T-helper 1 cell treated with Interleukin-12 subunit alpha and Interleukin-12 subunit beta and Interleukin-4 antibody, amounts not matched to agents 30 ng/mL and 1 ng/mL, for 36 hours (primary cell): ENCODE data around the gene RGN. TPM values are rescaled to one million over a fixed set of nuclear protein-coding genes. Genes with fewer than 3 reads are reported as not detected.
"Not testable (repeated sequence)": the region's sequence is repeated elsewhere in the genome, so short reads cannot be mapped to it uniquely, and the experiment has no call there.

Experiments used
- intact Hi-C: fragments of 100-400 bp; cut with micrococcal nuclease; formaldehyde crosslinking; loops from one replicate; pipeline ENCODE4 v1.15.1; 2024
- total RNA-seq: library from RNA; stranded (reverse); gene quantifications from 2 replicates; pipeline ENCODE4 v1.2.3, GENCODE V29; 2022

Gene RGN
- total RNA-seq = not detected in 2 replicates

DNA sequence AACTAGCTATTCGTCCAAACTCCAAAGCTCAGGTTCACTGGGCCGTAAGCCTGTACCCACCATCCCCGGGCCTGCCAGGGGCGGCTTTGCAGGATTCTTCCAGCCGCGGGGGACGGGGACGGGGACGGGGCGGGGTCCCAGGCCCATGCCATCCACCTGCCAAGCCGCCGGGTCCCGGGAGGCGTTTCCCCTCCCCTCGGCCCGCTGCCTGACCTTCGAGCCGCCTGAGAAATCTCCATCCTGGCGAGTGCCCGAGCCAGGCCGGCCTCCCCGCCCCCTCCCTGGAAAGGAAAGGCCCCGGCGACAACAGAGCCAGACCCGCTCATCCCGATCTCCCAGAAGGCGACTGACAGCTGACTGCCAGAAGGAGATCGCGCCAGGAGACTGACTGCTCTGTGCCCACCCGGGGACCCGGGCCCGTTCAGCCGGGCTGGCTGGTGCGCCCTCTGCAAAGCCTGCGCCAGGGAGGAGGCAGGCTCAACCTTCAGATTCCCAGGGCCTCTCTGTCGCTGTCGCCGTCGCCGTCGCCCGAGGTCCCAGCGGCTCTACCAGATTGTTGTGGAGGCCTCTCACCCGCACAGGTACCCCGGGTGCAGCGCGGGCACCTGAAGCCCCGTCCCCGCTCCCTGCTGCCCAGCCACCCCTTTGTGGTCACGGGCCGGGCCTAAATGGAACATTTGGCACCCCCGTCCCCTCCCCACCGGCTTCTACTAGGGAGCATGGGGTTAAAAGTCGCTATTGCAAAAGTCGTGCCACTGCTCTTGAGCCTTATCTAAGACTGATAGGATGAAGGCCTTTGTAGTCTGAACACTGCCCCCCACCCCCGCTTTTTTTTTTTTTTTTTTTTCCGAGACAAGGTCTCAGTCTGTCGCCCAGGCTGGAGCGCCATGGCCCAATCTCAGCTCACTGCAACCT is at the start of gene RGN:
TSS of gene RGN (plus strand) at position 315 of the 915 bp plus-strand sequence. CDS start 2,702 bp downstream, outside the sequence.
- intact Hi-C loops = no loop called here

DNA sequence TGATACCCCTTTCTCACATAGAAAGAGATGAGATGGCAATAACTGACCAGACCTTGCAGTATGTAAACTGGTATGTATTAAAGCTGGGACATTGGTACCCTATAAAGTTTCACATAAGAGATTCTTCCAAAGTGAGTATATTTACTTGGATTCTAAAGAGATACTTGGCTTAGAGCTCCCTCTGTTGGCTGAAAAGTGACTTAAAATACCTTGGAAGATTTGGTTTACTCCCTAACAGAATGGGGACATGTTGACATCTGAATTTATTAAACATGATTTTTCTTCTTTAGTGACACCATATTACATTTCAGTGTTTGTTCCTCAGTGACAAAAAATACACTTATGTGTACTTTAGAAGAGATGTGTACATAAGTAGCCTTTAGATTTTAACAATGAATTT is 47.9 kb upstream of the RGN start:
- intact Hi-C loops = loop anchor here (1.0 to 2.0 kb wide), 4 partner anchors 127 to 650 kb away; partner anchors contain the start of gene SLC9A7

DNA sequence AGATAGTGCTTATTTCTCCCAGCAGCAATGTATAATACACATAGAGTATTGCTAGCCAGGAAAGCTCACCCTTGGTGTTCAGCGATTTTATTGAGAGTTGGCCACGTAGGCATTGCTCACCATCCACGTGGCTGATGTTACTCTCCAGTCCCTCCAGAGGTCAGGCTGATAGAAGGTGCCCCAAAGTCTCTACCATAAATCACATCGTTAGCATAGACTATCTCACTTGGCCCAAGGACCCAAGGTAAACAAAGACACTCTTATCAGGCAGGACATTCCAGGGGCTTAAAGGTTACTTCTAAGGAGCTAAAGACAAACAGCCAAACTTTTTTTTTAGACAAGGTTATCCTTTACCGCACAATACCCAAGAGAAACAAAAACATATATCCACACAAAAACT is 30.3 kb upstream of the RGN start:
- intact Hi-C loops = no loop called here

DNA sequence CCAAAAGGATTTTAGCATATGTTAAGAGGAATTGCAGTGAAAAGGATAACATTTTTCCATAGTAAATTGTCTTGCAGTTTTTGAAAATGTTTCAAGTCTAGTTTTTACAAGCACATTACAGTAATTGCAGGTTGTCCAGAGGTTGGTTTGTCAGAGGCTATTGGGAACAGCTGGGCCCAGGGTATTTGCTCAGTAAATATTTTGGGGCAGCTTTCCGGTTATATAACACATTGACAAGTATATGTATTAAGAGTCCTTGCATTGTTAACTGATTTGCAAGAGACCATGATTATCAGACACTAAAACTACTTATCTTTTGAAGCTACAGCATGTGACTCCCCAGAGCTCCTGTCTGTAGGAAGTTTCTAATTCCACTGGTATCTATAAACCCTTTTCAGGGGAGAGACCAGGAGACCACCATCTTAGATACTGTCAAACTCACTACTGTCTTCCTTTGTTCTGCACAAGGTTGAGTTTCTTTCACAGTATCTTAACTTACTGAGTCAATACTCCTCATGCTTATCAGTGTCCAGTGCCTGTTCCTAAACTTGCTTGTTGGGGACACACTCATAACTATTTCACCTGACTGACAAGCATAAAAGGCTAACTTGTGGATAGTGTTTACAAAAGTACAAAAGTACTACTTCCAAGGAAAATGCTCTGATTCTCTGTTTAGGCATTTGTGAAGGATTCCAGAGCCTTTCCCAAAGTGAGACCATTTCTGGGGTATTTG is 18.9 kb upstream of the RGN start:
- intact Hi-C loops = no loop called here

DNA sequence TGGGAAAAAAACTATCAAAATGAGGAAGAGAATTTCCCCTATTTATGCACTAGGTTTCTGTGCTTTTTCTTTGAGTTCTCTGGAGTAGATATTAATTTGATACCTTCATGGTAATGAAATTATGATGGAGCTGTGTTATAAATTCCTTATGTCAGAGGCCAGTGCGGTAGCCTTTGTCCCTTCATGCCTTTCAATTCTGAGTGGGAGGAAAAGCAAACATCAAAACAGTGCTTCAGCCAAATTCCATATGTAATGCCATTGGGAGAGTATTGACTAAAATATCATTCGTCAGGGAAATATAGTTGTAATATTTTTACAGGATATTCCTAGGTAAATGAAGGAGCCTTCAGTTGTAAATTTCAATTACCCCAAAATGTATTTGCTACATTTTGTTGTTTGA is 17.5 kb upstream of the RGN start:
- intact Hi-C loops = no loop called here

DNA sequence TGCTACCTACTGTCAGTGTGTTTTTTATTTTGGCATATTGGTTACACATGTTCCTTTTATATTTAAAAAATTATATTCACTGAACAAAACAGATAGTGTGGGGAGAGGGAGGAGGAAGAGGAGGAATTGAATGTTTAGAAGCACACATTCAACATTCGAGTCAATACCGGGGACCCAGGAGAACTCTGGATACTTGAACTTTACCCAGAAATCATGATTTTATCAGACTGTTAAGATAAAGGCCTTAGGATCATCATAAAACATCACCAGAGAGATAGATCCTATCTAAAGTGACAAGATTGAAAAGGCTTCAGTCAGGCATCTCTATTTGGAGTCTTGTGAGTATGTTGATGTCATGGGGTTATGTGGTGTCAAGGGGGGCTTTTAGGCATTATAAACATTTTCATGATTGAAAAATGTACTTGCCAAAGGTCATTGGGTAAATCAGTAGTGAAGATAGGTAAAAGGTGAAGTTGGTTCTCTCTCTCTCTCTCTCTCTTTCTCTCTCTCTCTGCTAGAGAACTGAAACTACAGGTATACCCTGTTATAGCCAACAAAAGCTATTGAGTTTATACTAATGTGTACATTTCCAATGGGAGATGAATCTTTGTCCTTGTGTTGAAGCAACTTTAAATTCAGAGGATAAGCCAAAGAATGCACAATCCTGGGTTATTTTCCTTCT is 16.9 kb upstream of the RGN start:
- intact Hi-C loops = no loop called here

DNA sequence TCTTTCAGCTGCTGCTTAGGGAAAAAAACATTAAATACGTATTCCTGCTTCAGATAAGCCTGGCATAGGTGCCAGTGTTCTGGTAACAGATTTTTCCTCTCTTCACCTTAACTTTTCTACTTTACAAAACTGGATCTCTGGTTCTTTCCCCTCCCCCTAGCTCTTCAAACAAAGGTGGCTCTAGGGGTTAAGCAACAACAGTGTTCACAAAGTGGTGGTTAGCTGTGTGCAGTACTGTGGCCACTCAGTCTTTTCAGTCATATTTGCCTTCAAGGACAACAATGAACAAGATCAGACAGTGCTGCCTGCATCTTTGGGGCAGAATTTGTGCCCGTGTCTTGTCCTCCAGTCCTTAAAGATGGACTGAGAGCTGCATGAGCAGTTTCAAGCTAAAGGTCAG is 15.1 kb upstream of the RGN start:
- intact Hi-C loops = no loop called here

DNA sequence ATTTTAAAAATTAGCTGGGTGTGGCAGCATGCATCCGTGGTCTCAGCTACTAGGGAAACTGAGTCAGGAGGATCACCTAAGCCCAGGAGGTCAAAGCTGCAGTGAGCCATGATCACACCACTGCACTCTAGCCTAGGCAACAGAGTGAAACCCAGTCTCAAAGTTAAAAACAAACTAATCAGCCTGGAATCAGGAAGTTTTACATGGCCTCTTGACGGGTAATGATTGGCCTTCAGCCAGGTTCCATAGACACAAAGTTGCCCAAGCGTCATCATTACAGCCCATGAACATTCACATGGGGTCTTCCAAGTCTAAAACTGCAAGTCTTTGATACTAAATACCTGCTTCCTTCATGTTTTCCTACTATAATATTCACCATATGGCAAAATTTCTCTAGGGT is 10.0 kb upstream of the RGN start:
- intact Hi-C loops = no loop called here

DNA sequence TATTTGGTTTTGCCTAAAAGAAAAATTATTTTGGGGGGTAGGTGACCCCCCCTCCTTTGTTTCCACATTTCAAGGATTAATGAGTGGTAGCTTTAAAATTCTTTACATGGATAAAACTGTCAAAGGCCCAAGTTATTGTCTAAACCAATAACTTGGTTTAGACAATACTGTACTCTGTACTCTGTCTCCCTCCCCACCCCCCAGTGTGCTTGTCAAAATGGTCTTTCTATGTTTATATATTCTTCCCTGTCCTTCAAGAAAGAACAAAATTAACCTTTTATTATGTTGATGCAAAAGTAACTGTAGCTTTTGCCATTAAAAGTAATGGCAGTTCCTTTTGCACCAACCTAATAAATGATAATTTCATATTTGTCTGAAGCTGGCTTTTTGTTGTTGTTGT is 9.5 kb upstream of the RGN start:
- intact Hi-C loops = no loop called here

DNA sequence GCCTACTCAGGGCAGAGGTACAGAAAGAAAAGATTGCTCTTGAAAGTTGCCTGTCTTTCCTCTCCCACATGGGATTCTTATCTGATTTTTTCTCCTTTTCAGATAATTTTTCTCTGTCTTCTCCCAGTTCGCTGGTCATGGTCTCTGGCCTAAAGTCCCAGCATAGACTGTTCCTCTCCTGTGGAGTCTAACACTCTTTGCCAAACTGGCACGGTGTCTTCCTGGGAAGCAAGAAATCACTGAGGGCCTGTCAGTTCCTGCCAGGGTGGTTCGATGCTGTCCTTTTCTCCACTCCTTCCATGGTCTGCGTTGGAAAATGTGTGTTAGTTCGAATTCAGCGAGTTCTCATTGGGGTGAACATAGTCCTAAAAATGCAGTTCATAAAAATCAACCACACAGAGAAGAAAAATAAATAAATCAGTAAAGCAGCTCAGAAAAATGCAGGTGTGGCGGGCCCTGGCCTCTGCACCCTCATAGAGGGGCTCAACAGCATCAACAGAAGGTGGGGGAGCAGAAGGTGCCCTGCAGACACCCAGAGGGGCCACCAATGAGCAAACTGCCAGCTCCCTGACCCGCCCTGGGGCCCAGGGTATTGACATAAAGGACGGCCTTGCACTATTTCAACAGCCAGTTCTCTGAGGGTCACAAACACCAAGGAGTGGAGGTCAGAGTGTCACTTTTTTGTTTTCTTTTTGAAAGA is 2.1 kb downstream of the RGN start:
- intact Hi-C loops = no loop called here

DNA sequence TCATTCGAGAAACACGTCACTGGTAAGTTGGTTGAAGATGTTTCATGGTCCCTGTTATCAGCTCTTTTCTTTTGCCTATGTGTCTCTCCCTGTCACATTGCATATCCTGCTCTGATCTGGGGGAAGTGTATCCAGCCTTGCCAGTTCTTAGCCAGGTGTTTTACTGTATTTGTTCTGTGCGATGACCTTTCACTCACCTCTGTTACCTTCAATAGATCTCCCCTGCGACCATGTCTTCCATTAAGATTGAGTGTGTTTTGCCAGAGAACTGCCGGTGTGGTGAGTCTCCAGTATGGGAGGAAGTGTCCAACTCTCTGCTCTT is 2.6 kb downstream of the RGN start:
- intact Hi-C loops = no loop called here

DNA sequence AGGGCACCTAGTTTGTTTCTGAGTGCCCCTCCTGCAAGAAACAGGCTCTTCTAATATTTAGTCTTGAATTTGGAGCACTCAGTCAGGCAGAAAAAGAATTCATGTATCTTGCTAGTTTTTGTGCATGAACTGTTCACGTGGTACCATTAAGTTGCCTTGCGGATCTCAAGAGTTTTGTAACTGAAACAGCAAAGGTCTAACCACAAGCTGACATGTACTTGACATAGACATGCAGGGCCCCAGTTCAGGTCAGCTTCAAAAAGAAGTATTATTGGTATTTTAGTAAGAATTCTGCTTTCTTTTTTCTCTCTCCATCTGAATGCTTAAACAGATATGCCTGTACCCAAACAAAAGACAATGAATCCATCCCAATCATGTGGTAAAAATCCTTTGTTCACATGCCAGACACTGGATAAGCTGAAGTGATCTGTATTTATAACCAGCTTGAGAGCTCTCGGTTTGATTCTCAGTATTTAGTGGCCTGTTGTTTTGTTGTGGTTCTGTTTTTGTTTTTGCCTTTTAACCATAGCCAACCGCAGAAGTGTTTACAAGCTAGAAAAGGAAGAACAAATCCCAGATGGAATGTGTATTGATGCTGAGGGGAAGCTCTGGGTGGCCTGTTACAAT is 13.0 kb downstream of the RGN start:
- intact Hi-C loops = loop anchor here (5.0 to 10.0 kb wide), 3 partner anchors 106 to 291 kb away; partner anchors contain the start of gene RP2

DNA sequence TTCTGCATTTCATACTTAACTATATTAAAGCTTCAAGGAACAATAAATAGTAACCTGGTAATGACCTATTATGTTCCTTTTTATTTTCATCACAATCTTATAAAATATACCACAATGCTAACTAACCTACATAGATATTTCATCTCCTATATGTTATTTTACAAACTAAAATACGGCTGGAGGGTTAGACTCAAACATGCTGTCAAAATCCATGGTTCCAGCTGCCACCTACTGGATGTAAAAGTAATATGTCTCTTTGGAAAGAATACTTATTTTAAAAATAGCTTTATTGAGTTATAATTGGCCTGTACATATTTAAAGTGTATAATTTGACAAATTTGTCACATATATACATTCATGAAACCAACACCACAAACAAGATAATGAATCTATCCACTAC is 15.0 kb downstream of the RGN start:
- intact Hi-C loops = loop anchor here (1.0 to 10.0 kb wide), 6 partner anchors 108 to 334 kb away; partner anchors contain the start of genes RP2 and SLC9A7

DNA sequence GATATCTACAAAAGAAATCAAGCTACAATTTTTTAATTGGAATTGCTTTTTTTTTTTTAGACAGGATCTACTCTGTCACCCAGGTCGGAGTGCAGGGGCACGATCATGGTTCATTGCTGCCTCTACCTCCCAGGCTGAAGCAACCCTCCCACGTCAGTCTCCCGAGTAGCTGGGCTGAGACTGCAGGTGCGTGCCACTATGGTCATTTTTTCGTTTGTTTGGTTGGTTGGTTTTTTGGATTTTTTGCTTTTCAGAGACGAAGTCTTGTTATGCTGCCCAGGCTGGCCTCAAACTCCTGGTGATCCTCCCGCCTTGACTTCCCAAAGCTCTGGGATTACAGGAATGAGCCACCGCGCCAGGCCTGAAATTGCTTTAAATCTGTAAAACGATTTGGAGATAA is 15.6 kb downstream of the RGN start:
- intact Hi-C loops = loop anchor here (1.0 to 10.0 kb wide), 6 partner anchors 109 to 335 kb away; partner anchors contain the start of genes RP2 and SLC9A7

DNA sequence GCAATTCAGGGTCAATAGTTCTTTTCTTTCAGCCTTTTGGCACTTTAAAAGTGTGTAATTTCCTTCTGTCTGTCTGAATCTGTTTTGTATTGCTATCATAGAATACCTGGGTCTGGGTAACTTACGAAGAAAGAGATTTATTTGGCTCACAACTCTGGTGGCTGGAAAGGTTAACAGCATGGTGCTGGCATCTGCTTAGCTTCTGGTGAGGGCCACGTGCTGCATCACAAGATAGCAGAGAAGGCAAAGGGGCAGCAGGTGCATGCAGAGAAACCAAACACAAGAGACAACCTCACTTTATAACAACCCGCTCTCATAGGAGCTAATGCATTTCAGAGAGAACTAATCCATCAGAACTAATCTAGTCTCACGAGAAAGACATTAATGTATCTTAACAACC is 18.8 kb downstream of the RGN start:
- intact Hi-C loops = loop anchor here (10.0 kb wide), 1 partner anchor 112 kb away; no protein-coding TSS in a partner anchor

DNA sequence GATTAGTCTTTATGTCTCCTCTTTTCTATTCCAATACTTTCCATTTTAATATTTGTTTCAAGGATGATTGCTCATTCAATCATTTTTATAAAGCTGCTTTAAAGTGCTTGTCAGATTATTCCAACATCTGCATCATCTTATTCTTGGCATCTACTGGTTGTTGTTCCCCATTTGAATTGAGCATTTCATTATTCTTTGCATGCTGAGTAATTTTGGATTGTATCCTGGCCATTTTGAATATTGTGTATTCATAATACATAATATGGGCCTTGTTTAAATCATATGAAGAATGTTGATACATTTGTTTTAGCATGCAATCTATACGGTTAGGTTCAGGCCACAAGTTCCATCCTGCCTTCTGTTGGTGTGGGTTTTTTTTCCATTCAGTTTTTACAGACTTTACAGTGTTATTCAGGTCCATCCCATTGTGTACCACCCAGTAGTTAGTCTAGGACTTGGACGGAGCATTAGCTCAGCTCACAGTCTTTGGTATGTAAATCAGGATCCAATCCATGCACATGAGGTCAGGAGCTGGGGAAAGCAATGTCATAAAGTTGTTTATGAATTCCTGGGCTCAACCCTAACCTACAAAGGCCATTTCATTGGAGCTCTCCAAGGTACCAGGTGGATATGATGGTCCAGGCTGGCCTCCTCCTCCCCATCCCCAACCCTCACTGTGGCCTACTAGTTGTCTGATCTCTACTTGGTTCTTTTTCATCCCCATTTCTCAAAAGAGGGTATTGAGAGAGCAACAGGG is 20.3 kb downstream of the RGN start:
- intact Hi-C loops = loop anchor here (10.0 kb wide), 1 partner anchor 114 kb away; no protein-coding TSS in a partner anchor

DNA sequence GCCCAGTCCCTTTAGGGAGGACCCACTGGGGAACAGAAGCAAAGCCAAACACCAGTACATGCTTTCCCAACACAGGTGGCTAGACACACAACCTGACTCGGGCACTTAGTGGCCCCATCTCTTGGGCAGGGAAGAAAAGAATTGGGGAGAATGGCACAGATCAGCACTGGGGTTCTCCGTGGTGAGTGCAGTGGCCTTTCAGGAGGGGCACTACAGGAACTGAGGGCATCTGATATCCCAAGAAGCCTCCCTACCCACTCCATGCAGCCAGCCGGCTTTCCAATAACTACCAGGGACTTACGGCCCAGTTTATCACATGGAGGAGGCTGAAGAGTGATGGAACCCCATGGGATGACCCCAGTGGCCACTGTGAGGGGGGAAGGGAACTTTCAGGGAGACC is 23.0 kb downstream of the RGN start:
- intact Hi-C loops = no loop called here

DNA sequence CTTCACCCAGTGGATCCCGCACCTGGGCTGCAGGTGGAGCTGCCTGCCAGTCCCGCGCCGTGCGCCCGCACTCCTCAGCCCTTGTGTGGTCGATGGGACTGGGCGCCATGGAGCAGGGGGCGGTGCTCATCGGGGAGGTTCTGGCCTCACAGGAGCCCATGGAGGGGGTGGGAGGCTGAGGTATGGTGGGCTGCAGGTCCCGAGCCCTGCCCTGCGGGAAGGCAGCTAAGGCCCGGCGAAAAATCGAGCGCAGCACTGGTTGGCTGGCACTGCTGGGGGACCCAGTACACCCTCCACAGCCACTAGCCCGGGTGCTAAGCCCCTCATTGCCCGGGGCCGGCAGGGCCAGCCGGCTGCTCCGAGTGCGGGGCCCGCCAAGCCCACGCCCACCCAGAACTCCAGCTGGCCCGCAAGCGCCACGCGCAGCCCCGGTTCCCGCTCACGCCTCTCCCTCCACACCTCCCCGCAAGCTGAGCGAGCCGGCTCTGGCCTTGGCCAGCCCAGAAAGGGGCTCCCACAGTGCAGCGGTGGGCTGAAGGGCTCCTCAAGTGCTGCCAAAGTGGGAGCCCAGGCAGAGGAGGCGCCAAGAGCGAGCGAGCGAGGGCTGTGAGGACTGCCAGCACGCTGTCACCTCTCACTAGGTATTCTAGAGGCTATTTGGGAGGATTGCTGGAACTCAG is 32.8 kb downstream of the RGN start:
- intact Hi-C loops = not testable (repeated sequence)

DNA sequence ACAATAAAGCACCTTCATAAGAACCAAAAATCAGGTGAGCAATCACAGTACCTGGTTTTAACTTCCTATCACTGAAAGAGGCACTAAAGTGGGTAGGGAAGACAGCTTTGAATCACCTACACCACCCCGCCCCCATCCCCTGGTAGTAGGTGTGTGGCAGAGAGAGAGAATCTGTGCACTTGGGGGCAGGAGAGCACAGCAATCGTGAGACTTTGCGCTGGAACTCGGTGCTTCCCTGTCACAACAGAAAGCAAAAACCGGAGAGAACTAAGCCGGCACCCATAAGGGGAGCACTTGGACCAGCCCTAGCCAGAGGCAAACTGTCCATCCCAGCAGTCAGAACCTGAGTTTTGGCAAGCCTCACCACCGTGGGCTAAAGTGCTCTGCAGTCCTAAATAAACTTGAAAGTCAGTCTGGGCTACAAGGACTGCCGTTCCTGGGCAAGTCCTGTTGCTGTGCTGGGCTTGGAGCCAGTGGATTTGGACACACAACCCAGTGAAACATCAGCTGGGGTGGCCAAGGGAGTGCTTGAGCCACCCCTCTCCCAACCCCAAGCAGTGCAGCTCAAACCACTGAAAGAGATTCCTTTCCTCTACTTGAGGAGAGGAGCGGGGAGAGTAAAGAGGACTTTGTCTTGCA is 34.2 kb downstream of the RGN start:
- intact Hi-C loops = no loop called here
